CD4-positive, alpha-beta T cell treated with Interleukin-6 at 100 ng/mL for 8 hours (primary cell): ENCODE measurements around the gene RBP5.
A peak's percentile ranks its signal among the peaks of the same experiment; 100 is the strongest.

ENCODE experiments used
- DNase-seq: peaks from one replicate; pipeline ENCODE4 v3.0.0-alpha.2; 2020; ENCODE audit warnings: mixed read lengths, low spot score

RBP5 gene

GRCh38 chr12:7145671-7146070, 17.0 kb upstream of the RBP5 start:
- DNase-seq, result no peak

GRCh38 chr12:7144414-7145120, 15.9 kb upstream of the RBP5 start:
- no peak for DNase-seq

- no peak for DNase-seq
Measured at GRCh38 chr12:7143564-7143963, 14.9 kb upstream of the RBP5 start.

GRCh38 chr12:7142809-7143465, 14.2 kb upstream of the RBP5 start:
- DNase-seq, result no peak

- DNase-seq, result peak; percentile 44
Measured at GRCh38 chr12:7142056-7142644, 13.5 kb upstream of the RBP5 start.

GRCh38 chr12:7141351-7142005, 12.8 kb upstream of the RBP5 start:
- DNase-seq, result no peak

- no peak for DNase-seq
Measured at GRCh38 chr12:7139200-7139599, 10.5 kb upstream of the RBP5 start.

- no peak for DNase-seq
Measured at GRCh38 chr12:7137908-7138307, 9.2 kb upstream of the RBP5 start.

- no peak for DNase-seq
Measured at GRCh38 chr12:7136676-7137075, 8.0 kb upstream of the RBP5 start.

GRCh38 chr12:7136071-7136470, 7.4 kb upstream of the RBP5 start:
- no peak for DNase-seq

GRCh38 chr12:7134396-7135166, 5.9 kb upstream of the RBP5 start:
- no peak for DNase-seq

GRCh38 chr12:7131502-7131866, 2.8 kb upstream of the RBP5 start:
- peak; percentile 22 for DNase-seq

GRCh38 chr12:7130701-7131501, 2.2 kb upstream of the RBP5 start:
- DNase-seq, result peak; percentile 59

- peak; percentile 82 for DNase-seq
Measured at GRCh38 chr12:7129872-7130691, 1.4 kb upstream of the RBP5 start, which contains the start of gene CLSTN3. Gene CLSTN3, plus strand, starts transcription at chr12:7130371. Its CDS starts 278 bp downstream, at chr12:7130649.

GRCh38 chr12:7129287-7129871, 690 bp upstream of the RBP5 start:
- DNase-seq, result no peak

GRCh38 chr12:7127916-7128626, 618 bp downstream of the RBP5 start:
- DNase-seq, result no peak

- DNase-seq, result no peak
Measured at GRCh38 chr12:7125632-7126227, 3.0 kb downstream of the RBP5 start.

GRCh38 chr12:7123806-7124522, 4.7 kb downstream of the RBP5 start:
- no peak for DNase-seq
